Mesothelial cell of epicardium (in vitro differentiated cells): ENCODE measurements around the gene IL1B. TPM values are rescaled to one million over a fixed set of nuclear protein-coding genes. Genes with fewer than 3 reads are reported as not detected.

Experiments used
- DNase-seq, 2 experiments: peaks; one replicate each; pipeline ENCODE4 v3.0.0; 2021; ENCODE audit warnings: low spot score in 2 of 2; ENCODE audit not compliant: unreplicated experiment in 2 of 2
- H3K27ac Mint-ChIP-seq: 2 replicates; pipeline ENCODE4 v1.8.0; 2021; ENCODE audit warnings: mixed read lengths
- H3K27me3 Mint-ChIP-seq: 2 replicates; pipeline ENCODE4 v1.8.0; 2021; ENCODE audit warnings: low read depth, mixed read lengths
- H3K36me3 Mint-ChIP-seq: 2 replicates; pipeline ENCODE4 v1.8.0; 2021; ENCODE audit warnings: mixed read lengths
- H3K4me1 Mint-ChIP-seq: 2 replicates; pipeline ENCODE4 v1.8.0; 2021; ENCODE audit warnings: mixed read lengths
- H3K4me3 Mint-ChIP-seq: 2 replicates; pipeline ENCODE4 v1.8.0; 2021; ENCODE audit warnings: mild to moderate bottlenecking, moderate library complexity, mixed read lengths
- H3K9me3 Mint-ChIP-seq: 2 replicates; pipeline ENCODE4 v1.8.0; 2021; ENCODE audit warnings: mixed read lengths
- CTCF ChIP-seq: fragments of 200-600 bp; sonication (generic); IDR thresholded peaks from one replicate; pipeline ENCODE4 v1.5.0; 2021; ENCODE audit warnings: antibody characterized with exemption; ENCODE audit not compliant: unreplicated experiment
- total RNA-seq: library from RNA; stranded (reverse); gene quantifications from 3 replicates; pipeline ENCODE4 v1.2.1, GENCODE V29; 2021

The IL1B gene
- total RNA-seq, 1 donor from 2014 or later: 1.3 TPM

- H3K9me3 Mint-ChIP-seq: no peaks in the 10 kb centered on the region
- H3K27me3 Mint-ChIP-seq: peaks cover 2% of the 10 kb centered on the region
- H3K4me1 Mint-ChIP-seq: peaks cover 10% of the 10 kb centered on the region
- TF ChIP-seq CTCF: no peak
- H3K4me3 Mint-ChIP-seq: no peak overlapping the region
- DNase-seq: no peak
- H3K27ac Mint-ChIP-seq: no peak overlapping the region
- H3K36me3 Mint-ChIP-seq: no peaks in the 10 kb centered on the region
These were observed 9.6 kb downstream of the IL1B start for GRCh38 chr2:112827009-112827408.

GRCh38 chr2:112825706-112826105, 10.9 kb downstream of the IL1B start:
- Mint-ChIP-seq H3K27me3 (peaks cover 2% of the 10 kb centered on the region), H3K36me3 (no peaks in the 10 kb centered on the region), H3K27ac (no peak overlapping the region), H3K9me3 (no peaks in the 10 kb centered on the region), H3K4me1 (peaks cover 5% of the 10 kb centered on the region), H3K4me3 (no peak overlapping the region)
- no peak for TF ChIP-seq CTCF
- no peak for DNase-seq

- Mint-ChIP-seq H3K36me3 (no peaks in the 10 kb centered on the region), H3K27me3 (peaks cover 2% of the 10 kb centered on the region), H3K9me3 (no peaks in the 10 kb centered on the region), H3K4me3 (no peak overlapping the region), H3K27ac (no peak overlapping the region), H3K4me1 (peaks cover 9% of the 10 kb centered on the region)
- DNase-seq: no peak
- no peak for TF ChIP-seq CTCF
These were observed 11.9 kb downstream of the IL1B start for GRCh38 chr2:112824694-112825085.

- no peak for DNase-seq
- Mint-ChIP-seq H3K4me3 (no peak overlapping the region), H3K4me1 (peaks cover 9% of the 10 kb centered on the region), H3K27ac (no peak overlapping the region), H3K36me3 (no peaks in the 10 kb centered on the region), H3K27me3 (peaks cover 2% of the 10 kb centered on the region), H3K9me3 (no peaks in the 10 kb centered on the region)
- TF ChIP-seq CTCF: no peak
These were observed 14.9 kb downstream of the IL1B start for GRCh38 chr2:112821682-112822081.

GRCh38 chr2:112821142-112821541, 15.4 kb downstream of the IL1B start:
- Mint-ChIP-seq H3K27ac (no peak overlapping the region), H3K4me1 (peaks cover 9% of the 10 kb centered on the region), H3K9me3 (no peaks in the 10 kb centered on the region), H3K27me3 (peaks cover 2% of the 10 kb centered on the region), H3K36me3 (no peaks in the 10 kb centered on the region), H3K4me3 (no peak overlapping the region)
- no peak for DNase-seq
- TF ChIP-seq CTCF: no peak

GRCh38 chr2:112820343-112820742, 16.2 kb downstream of the IL1B start:
- no peak overlapping the region for H3K4me3 Mint-ChIP-seq
- DNase-seq: no peak
- peaks cover 2% of the 10 kb centered on the region for H3K27me3 Mint-ChIP-seq
- no peak overlapping the region for H3K27ac Mint-ChIP-seq
- H3K9me3 Mint-ChIP-seq: no peaks in the 10 kb centered on the region
- peaks cover 9% of the 10 kb centered on the region for H3K4me1 Mint-ChIP-seq
- H3K36me3 Mint-ChIP-seq: no peaks in the 10 kb centered on the region
- no peak for TF ChIP-seq CTCF
